ENCODE measurements around the gene IGFL1.

GRCh38 chr19:46197314-46198070, 32.0 kb upstream of the IGFL1 start:
- TF ChIP-seq CTCF (IDR thresholded peaks at IDR 0.05) (no peak), POLR2A (IDR thresholded peaks at IDR 0.05) (no peak), POLR2AphosphoS5 (IDR thresholded peaks at IDR 0.05) (no peak), EP300 (IDR thresholded peaks at IDR 0.05) (no peak)
